GM18870 (cell line): ENCODE results near the gene BIRC2.
A peak's percentile ranks its signal among the peaks of the same experiment; 100 is the strongest.

Experiments used
- ATAC-seq: cut with Tn5 transposase; IDR thresholded peaks from one replicate; pipeline ENCODE4 v1.9.1; 2021; ENCODE audit warnings: moderate library complexity; ENCODE audit not compliant: unreplicated experiment

BIRC2 gene

GRCh38 chr11:102399189-102399588, 52.2 kb downstream of the BIRC2 start:
- no peak for ATAC-seq

- ATAC-seq: no peak
Observed at GRCh38 chr11:102400603-102401002, 53.6 kb downstream of the BIRC2 start.

- ATAC-seq: no peak
Observed at GRCh38 chr11:102401905-102402304, 54.9 kb downstream of the BIRC2 start.

GRCh38 chr11:102402548-102402947, 55.5 kb downstream of the BIRC2 start:
- no peak for ATAC-seq

GRCh38 chr11:102405501-102405900, 58.5 kb downstream of the BIRC2 start:
- ATAC-seq: no peak

GRCh38 chr11:102406099-102406498, 59.1 kb downstream of the BIRC2 start:
- no peak for ATAC-seq

- no peak for ATAC-seq
Observed at GRCh38 chr11:102407901-102408300, 60.9 kb downstream of the BIRC2 start.

- ATAC-seq: no peak
Observed at GRCh38 chr11:102408339-102408738, 61.3 kb downstream of the BIRC2 start.

GRCh38 chr11:102410382-102410784, 63.4 kb downstream of the BIRC2 start:
- ATAC-seq: no peak

GRCh38 chr11:102411142-102411541, 64.1 kb downstream of the BIRC2 start:
- ATAC-seq: no peak

- no peak for ATAC-seq
Observed at GRCh38 chr11:102413497-102413896, 66.5 kb downstream of the BIRC2 start.

- no peak for ATAC-seq
Observed at GRCh38 chr11:102414559-102414958, 67.5 kb downstream of the BIRC2 start.

GRCh38 chr11:102415304-102415916, 68.4 kb downstream of the BIRC2 start:
- no peak for ATAC-seq

GRCh38 chr11:102416976-102417375, 70.0 kb downstream of the BIRC2 start:
- no peak for ATAC-seq

GRCh38 chr11:102419181-102419580, 72.2 kb downstream of the BIRC2 start:
- ATAC-seq: no peak

- peak; percentile 95 for ATAC-seq
Observed at GRCh38 chr11:102420547-102420946, 73.5 kb downstream of the BIRC2 start.

- no peak for ATAC-seq
Observed at GRCh38 chr11:102421261-102421660, 74.2 kb downstream of the BIRC2 start.

- no peak for ATAC-seq
Observed at GRCh38 chr11:102422817-102423712, 76.1 kb downstream of the BIRC2 start.

- ATAC-seq: no peak
Observed at GRCh38 chr11:102423936-102424335, 76.9 kb downstream of the BIRC2 start.

- no peak for ATAC-seq
Observed at GRCh38 chr11:102426000-102426399, 79.0 kb downstream of the BIRC2 start.

- no peak for ATAC-seq
Observed at GRCh38 chr11:102426570-102426969, 79.6 kb downstream of the BIRC2 start.

- ATAC-seq: no peak
Observed at GRCh38 chr11:102427068-102427467, 80.1 kb downstream of the BIRC2 start.
